Measurements from ENCODE around the gene FAM163A. TPM values are rescaled to one million over a fixed set of nuclear protein-coding genes. Genes with fewer than 3 reads are reported as not detected.

FAM163A gene
- total and polyA plus RNA-seq, 9 of the 15 experiments (the other 6 are each of a cell fraction or from before 2014, with no cell fraction given): not detected

- Histone ChIP-seq H3K36me3 (ENCODE audit: control insufficient read depth, insufficient read depth, low read length) (no peaks in the 10 kb centered on the region), H3K4me2 (ENCODE audit: insufficient read depth, low read length) (peak overlapping the region; percentile 94), H4K20me1 (replicated peaks; ENCODE audit: control insufficient read depth, insufficient read depth, low read length) (peaks cover 12% of the 10 kb centered on the region), H3K9ac (ENCODE audit: insufficient read depth in 1 of 2, low read depth in 2 of 2, low read length in 2 of 2) (peak overlapping the region in 1 of 2 experiments; percentile 61; a peak in 1 of 4 replicates), H2AFZ (ENCODE audit: low read depth, low read length) (peak overlapping the region; percentile 91), H3K4me3 (peak overlapping the region; percentile 14), H3K9me3 (replicated peaks; ENCODE audit: control insufficient read depth, insufficient read depth, low read depth, low read length) (no peaks in the 10 kb centered on the region), H3K27me3 (ENCODE audit: control insufficient read depth in 2 of 2, insufficient read depth in 2 of 2, low read length in 2 of 2) (peaks cover 48 to 79% of the 10 kb centered on the region in 2 experiments), H3K4me1 (replicated peaks in 1 of 2; ENCODE audit: control insufficient read depth in 2 of 2, insufficient read depth in 2 of 2, low read length in 2 of 2) (peaks cover 18 to 32% of the 10 kb centered on the region in 2 experiments), H3K9me1 (ENCODE audit: control insufficient read depth, insufficient read depth, low read length) (no peaks in the 10 kb centered on the region), H3K79me2 (ENCODE audit: control insufficient read depth, insufficient read depth, low read length) (no peaks in the 10 kb centered on the region), H3K27ac (ENCODE audit: extremely low read depth, low read depth, low read length) (no peak overlapping the region)
- FAIRE-seq (no peak), DNase-seq (ENCODE audit: extremely low read depth in 1 of 4, low spot score in 3 of 4) (no peak), ATAC-seq (peak; percentile 50)
- ChIA-PET CTCF (ENCODE audit: low intra/inter-chr PET ratio) (interaction anchor here (0.6 to 3.0 kb wide), 6 partner anchors 35 to 1283 kb away, joined by 3 to 20 read pairs (median 3); no protein-coding TSS in a partner anchor), POLR2A (interaction anchor here (0.5 to 2.8 kb wide), 10 partner anchors 8 to 350 kb away, joined by 3 to 14 read pairs (median 3); no protein-coding TSS in a partner anchor)
- TF ChIP-seq EZH2 (IDR thresholded peaks at IDR 0.05; ENCODE audit: borderline replicate concordance, low read depth, low read length) (no peak; the same call in 1 of the 2 replicates), STAT6 (CRISPR knock-in tag; IDR thresholded peaks at IDR 0.05) (0 out of 2 replicates have a peak, but pooled peaks have one; percentile 49), E2F1 (CRISPR knock-in tag; IDR thresholded peaks at IDR 0.05) (0 out of 2 replicates have a peak, but pooled peaks have one; percentile 52), RFX1 (IDR thresholded peaks at IDR 0.05) (peak; percentile 92), IRF9 (tag; IDR thresholded peaks at IDR 0.05) (0 out of 2 replicates have a peak, but pooled peaks have one; percentile 29), MTA3 (IDR thresholded peaks at IDR 0.05; ENCODE audit: borderline replicate concordance) (peak; percentile 77; the same call in 1 of the 2 replicates), GABPB1 (CRISPR knock-in tag; IDR thresholded peaks at IDR 0.05) (no peak), HDGF (IDR thresholded peaks at IDR 0.05) (no peak), SUPT5H (IDR thresholded peaks at IDR 0.05) (no peak), ATF7 (IDR thresholded peaks at IDR 0.05) (peak; percentile 49; the same call in 1 of the 2 replicates), ZNF384 (IDR thresholded peaks at IDR 0.05; ENCODE audit: low read depth, low read length) (no peak), PKNOX1 (IDR thresholded peaks at IDR 0.05) (0 out of 2 replicates have a peak, but pooled peaks have one; percentile 9), ETV6 (IDR thresholded peaks at IDR 0.05; ENCODE audit: borderline replicate concordance in 1 of 2, low read depth in 2 of 2, low read length in 1 of 2) (no peak), ETV6 (CRISPR knock-in tag; IDR thresholded peaks at IDR 0.05; ENCODE audit: borderline replicate concordance) (no peak)
- in situ Hi-C loops (cut with MboI): no loop called here
- WGBS (ENCODE audit: insufficient coverage, low coverage, missing lambda C conversion rate): 2% methylated on average over 16 of the region's 16 CpGs
- BruUV-seq (replicated peaks): no TSS peak
- intact Hi-C loops (cut with micrococcal nuclease): loop anchor here (5.0 to 10.0 kb wide), 5 partner anchors 227 to 1047 kb away; partner anchors contain the start of gene TOR3A
Measured at GRCh38 chr1:179814546-179814838, 71.4 kb downstream of the FAM163A start.
